Measurements from ENCODE around the gene ATP5ME. TPM values are rescaled to one million over a fixed set of nuclear protein-coding genes. Genes with fewer than 3 reads are reported as not detected.

Gene ATP5ME
- total RNA-seq, 1 donor from 2014 or later, result 297 TPM

GRCh38 chr4:622996-623913 lies 50.8 kb downstream of the ATP5ME start:
- DNase-seq (ENCODE audit: low read depth in 2 of 2), result no peak

Other genes starting within 250 kb of the ATP5ME start
- gene ZNF721, start 175.1 kb downstream of the ATP5ME start, total RNA-seq, result 30.7 and 31.9 TPM in 2 replicates
- gene PIGG, start 175.1 kb downstream of the ATP5ME start, total RNA-seq, result 30.1 and 47.8 TPM in 2 replicates
- gene TMEM271, start 98.0 kb downstream of the ATP5ME start, total RNA-seq, result not detected in 2 replicates
- gene PDE6B, start 48.7 kb downstream of the ATP5ME start, total RNA-seq, result 1.7 and 7.5 TPM in 2 replicates
- 8.3 and 18.3 TPM in 2 replicates for gene MYL5, start 266 bp upstream of the ATP5ME start, total RNA-seq
- 4.1 and 7.7 TPM in 2 replicates for gene SLC49A3, start 14.9 kb upstream of the ATP5ME start, total RNA-seq
- 30.5 and 47.8 TPM in 2 replicates for gene PCGF3, start 31.6 kb upstream of the ATP5ME start, total RNA-seq
- gene CPLX1, start 151.9 kb upstream of the ATP5ME start, total RNA-seq, result not detected in 2 replicates